Common myeloid progenitor, CD34-positive (primary cell): ENCODE data around the gene XYLT1.

Experiments
- CTCF ChIA-PET: fragments of 350-600 bp; sonication (Branson Sonifier 250); formaldehyde crosslinking; loops from one replicate; lab custom pipeline; 2021; ENCODE audit warnings: antibody characterized with exemption; lab: Charles Lee
- POLR2A ChIA-PET: fragments of 350-600 bp; sonication (Branson Sonifier 250); formaldehyde crosslinking; loops from one replicate; lab custom pipeline; 2021; ENCODE audit warnings: antibody characterized with exemption; lab: Charles Lee
- DNase-seq, 3 donors: peaks; one replicate each; pipeline versions ENCODE4 v3.0.0 to v3.0.0-alpha.2; 2013
- H3K27ac ChIP-seq, 2 experiments: 1 replicate in 1 of 2; 2 replicates in 1 of 2; pipeline ENCODE4 v1.7.0; 2013; ENCODE audit warnings: inconsistent platforms in 2 of 2, low read length in 2 of 2, mild to moderate bottlenecking in 2 of 2, low read depth in 1 of 2, moderate library complexity in 1 of 2; ENCODE audit not compliant: severe bottlenecking in 2 of 2, insufficient read depth in 1 of 2, poor library complexity in 1 of 2
- H3K27me3 ChIP-seq, 5 experiments: replicated peaks in 2 of 5; 1 replicate in 3 of 5; 2 replicates in 2 of 5; pipeline versions ENCODE4 v1.6.1 to v1.7.0; 2013; ENCODE audit warnings: low read length in 4 of 5, mild to moderate bottlenecking in 2 of 5, moderate library complexity in 2 of 5, inconsistent platforms in 1 of 5; ENCODE audit not compliant: insufficient read depth in 5 of 5, control insufficient read depth in 4 of 5
- H3K36me3 ChIP-seq, 4 experiments: 1 replicate in 2 of 4; 2 replicates in 2 of 4; pipeline versions ENCODE4 v1.6.1 to v1.7.0; 2013; ENCODE audit warnings: low read length in 3 of 4, control low read depth in 1 of 4, mild to moderate bottlenecking in 1 of 4; ENCODE audit not compliant: control insufficient read depth in 4 of 4, insufficient read depth in 4 of 4
- H3K4me1 ChIP-seq, 4 experiments: 1 replicate in 3 of 4; 2 replicates in 1 of 4; pipeline versions ENCODE4 v1.6.1 to v1.7.1; 2013; ENCODE audit warnings: low read length in 3 of 4, mild to moderate bottlenecking in 3 of 4, control low read depth in 1 of 4, inconsistent platforms in 1 of 4, moderate library complexity in 1 of 4; ENCODE audit not compliant: control insufficient read depth in 4 of 4, insufficient read depth in 4 of 4; ENCODE audit errors: control extremely low read depth in 1 of 4
- H3K4me3 ChIP-seq, 7 experiments: 1 replicate in 4 of 7; 2 replicates in 3 of 7; pipeline versions ENCODE4 v1.5.1 to v1.7.0; 2013; ENCODE audit warnings: mild to moderate bottlenecking in 7 of 7, low read length in 6 of 7, moderate library complexity in 6 of 7, inconsistent platforms in 2 of 7, low read depth in 2 of 7, control low read depth in 1 of 7; ENCODE audit not compliant: insufficient read depth in 4 of 7, control insufficient read depth in 1 of 7; ENCODE audit errors: extremely low read depth in 1 of 7
- H3K9me3 ChIP-seq, 5 experiments: 1 replicate in 4 of 5; 2 replicates in 1 of 5; pipeline versions ENCODE4 v1.6.1 to v1.7.1; 2013; ENCODE audit warnings: low read length in 4 of 5, mild to moderate bottlenecking in 2 of 5, inconsistent platforms in 1 of 5, low read depth in 1 of 5, moderate library complexity in 1 of 5; ENCODE audit not compliant: control insufficient read depth in 4 of 5, insufficient read depth in 2 of 5; ENCODE audit errors: control extremely low read depth in 1 of 5
- WGBS: methylation state at CpG from one replicate; pipeline ENCODE4 v1.1.5; 2013; ENCODE audit not compliant: insufficient coverage; 5-methylcytosine and 5-hydroxymethylcytosine counted together

Gene XYLT1

DNA sequence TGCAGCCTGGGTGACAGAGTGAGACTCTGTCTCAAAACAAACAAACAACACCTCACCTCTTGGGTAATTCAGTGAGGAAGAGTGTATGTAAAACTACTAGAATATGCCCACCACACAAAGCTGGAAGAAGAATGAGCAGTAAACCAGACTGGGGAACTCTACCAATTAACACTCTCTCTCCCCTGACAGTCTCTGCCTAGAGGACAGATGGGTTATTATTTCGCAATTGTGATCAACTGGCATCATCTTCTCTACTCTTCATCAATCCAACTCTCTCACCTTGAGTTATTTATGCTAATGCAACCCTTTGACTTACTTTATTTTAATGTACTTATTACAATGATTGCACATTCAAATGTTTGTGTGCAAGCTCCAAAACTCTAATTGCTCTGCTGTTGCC lies 205.6 kb downstream of the XYLT1 start:
- Histone ChIP-seq H3K9me3 (no peaks in the 10 kb centered on the region), H3K36me3 (no peaks in the 10 kb centered on the region), H3K27me3 (no peaks in the 10 kb centered on the region), H3K27ac (no peak overlapping the region), H3K4me3 (no peak overlapping the region), H3K4me1 (peaks cover 0 to 13% (median 2%) of the 10 kb centered on the region in 4 experiments)
- no peak for DNase-seq
- POLR2A ChIA-PET: no interaction called here
- CTCF ChIA-PET: no interaction called here
- WGBS: 83% methylated on average over 1 of the region's 1 CpG

DNA sequence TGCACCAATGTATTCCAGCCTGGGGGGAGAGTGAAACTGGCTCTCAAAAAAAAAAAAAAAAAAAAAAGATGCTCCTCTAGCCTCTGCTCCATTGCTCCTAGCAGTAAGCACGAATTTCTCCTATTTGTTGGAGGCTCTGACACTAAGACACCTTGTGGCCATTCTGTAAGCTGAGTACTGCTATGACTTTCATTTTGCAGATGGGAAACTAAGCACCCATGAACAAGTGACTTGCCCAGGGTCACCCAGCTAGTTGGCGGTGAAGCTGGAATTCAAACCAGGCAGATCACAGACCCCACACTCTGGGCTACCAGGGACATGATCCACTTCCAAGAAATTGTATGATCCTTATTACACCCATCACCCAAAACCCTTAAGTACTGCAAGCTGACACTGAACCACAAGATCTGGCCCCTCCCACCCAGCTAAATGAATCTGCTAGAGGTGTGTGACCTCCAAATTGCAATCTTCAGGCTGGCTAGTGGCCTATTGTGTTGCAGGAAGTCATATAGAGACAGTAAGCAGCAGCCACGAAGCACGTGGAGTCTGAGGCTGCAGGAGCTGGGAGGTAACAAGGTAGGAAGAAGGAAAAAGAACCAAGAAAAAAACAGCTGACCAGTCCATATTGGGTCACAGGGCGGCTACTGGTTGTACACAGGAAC lies 209.4 kb downstream of the XYLT1 start:
- ChIA-PET POLR2A (interaction anchor here (0.6 kb wide), 1 partner anchor 206 kb away, joined by 4 read pairs; no protein-coding TSS in a partner anchor), CTCF (interaction anchor here (0.8 to 0.9 kb wide), 3 partner anchors 12 to 318 kb away, joined by 3 to 4 read pairs (median 3); no protein-coding TSS in a partner anchor)
- no peaks in the 10 kb centered on the region for H3K9me3 ChIP-seq
- WGBS: 88% methylated on average over 4 of the region's 5 CpGs
- H3K4me3 ChIP-seq: no peak overlapping the region
- H3K27ac ChIP-seq: no peak overlapping the region
- H3K4me1 ChIP-seq: peaks cover 0 to 7% (median 0%) of the 10 kb centered on the region in 4 experiments
- DNase-seq: peak in 1 of 3 donors; percentile 21
- H3K36me3 ChIP-seq: peaks cover 0 to 16% (median 9%) of the 10 kb centered on the region in 4 experiments
- H3K27me3 ChIP-seq: no peaks in the 10 kb centered on the region

DNA sequence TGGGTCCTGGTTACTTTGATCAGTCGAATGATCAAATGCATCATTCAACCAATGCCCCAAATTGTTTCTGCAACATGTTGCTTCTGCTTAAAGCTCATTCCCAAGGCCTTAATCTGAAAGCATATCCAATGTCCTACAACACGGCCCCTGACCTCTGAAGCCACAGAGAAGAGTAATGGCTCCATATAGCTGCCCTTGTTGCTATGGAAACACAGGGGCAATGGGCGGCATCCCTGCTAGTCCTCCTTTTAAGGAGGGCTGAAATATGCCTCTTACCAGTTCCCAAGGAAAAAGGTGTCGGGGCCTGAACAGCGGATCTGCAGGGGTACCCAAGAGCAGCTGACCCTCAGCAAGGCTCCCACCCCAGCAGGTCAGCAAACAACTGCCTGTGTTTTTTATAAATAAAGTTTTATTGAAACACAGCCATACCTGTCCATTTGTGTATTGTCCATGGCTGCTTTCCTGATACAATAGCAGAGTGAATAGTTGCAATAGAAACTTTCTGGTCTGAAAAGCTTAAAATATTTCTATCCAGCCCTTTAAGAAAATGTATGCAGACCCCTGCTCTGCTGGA lies 210.4 kb downstream of the XYLT1 start:
- H3K4me3 ChIP-seq: no peak overlapping the region
- H3K36me3 ChIP-seq: peaks cover 0 to 17% (median 10%) of the 10 kb centered on the region in 4 experiments
- ChIA-PET CTCF (interaction anchor here (0.8 to 1.3 kb wide), 3 partner anchors 11 to 64 kb away, joined by 3 to 4 read pairs (median 3); no protein-coding TSS in a partner anchor), POLR2A (no interaction called here)
- DNase-seq: no peak
- H3K27me3 ChIP-seq: no peaks in the 10 kb centered on the region
- H3K27ac ChIP-seq: no peak overlapping the region
- WGBS: 100% methylated on average over 3 of the region's 5 CpGs
- H3K4me1 ChIP-seq: peaks cover 0 to 7% (median 0%) of the 10 kb centered on the region in 4 experiments
- no peaks in the 10 kb centered on the region for H3K9me3 ChIP-seq

DNA sequence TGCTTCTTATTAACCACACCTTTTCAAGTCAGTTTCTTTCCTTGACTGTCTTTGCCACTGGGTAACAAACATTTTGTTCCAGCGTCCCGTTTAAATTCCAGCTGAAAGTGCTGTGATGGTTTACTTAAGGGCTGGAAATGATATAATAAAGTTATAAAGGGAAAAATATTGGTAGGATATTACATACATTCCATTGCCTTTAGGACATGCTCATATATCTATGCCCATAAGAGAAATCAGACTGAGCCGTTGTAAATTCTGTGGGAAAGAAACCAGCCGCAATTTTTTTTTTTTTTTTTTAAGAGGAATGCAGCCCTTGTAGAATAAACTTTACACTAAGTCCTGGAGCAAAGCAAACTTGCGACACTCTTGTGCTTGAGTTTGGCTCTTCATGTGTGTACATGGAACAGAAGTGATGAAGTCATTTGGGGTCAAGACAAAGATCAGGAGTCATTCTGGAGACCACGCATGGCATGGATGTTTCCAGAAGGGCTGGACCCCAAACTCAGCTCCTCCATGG lies 210.9 kb downstream of the XYLT1 start:
- no peak overlapping the region for H3K4me3 ChIP-seq
- ChIA-PET POLR2A (no interaction called here), CTCF (interaction anchor here (1.3 kb wide), 1 partner anchor 19 kb away, joined by 3 read pairs; no protein-coding TSS in a partner anchor)
- 100% methylated on average over 3 of the region's 6 CpGs for WGBS
- H3K36me3 ChIP-seq: peaks cover 0 to 20% (median 11%) of the 10 kb centered on the region in 4 experiments
- DNase-seq: no peak
- peaks cover 0 to 7% (median 0%) of the 10 kb centered on the region in 4 experiments for H3K4me1 ChIP-seq
- H3K9me3 ChIP-seq: no peaks in the 10 kb centered on the region
- no peak overlapping the region for H3K27ac ChIP-seq
- H3K27me3 ChIP-seq: no peaks in the 10 kb centered on the region

DNA sequence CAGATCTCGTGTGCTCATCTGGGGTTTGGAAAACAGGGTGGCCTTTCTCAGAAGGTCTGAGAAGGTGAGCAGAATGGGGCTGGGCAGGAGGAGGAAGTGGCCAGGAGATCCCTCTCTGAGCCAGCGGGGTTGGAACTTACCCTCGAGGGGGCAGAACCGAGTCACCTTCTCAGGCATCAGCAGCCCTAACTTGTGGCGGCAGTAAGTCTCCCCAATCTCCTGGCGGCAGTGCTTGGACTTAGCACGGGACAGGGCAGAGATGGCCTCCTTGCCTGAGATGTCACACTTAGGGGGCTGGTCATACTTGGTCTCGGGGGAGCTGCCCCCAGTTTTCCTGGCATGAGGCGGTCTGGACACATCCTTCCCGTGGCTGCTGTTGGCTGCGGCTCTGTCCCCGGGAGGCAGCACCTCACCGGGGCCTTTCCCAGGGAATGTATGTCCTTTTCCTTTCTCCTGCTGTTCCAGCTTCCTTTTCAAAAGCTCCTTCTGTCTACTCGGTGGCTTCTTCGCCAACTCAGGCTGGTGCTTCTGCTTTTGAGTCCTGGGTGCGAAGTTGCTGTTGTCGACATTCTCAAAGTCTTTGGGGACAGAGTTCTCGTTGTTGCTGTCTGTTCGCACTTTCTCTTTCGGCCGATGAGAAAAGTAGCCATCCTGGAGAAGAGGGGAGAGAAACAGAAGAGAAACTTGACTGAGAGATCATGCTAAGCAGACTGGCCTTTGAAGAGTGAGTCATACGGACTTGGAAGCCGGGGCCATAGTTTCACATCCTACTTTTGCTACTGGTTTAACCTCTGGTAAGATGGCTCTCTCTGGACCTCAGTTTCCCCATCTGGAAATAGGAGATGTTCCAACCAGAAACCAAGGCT lies 211.7 kb downstream of the XYLT1 start:
- Histone ChIP-seq H3K4me1 (peaks cover 0 to 7% (median 0%) of the 10 kb centered on the region in 4 experiments), H3K27me3 (no peaks in the 10 kb centered on the region), H3K27ac (no peak overlapping the region), H3K36me3 (peaks cover 0 to 20% (median 11%) of the 10 kb centered on the region in 4 experiments), H3K9me3 (no peaks in the 10 kb centered on the region), H3K4me3 (no peak overlapping the region)
- ChIA-PET CTCF (interaction anchor here (1.3 kb wide), 1 partner anchor 20 kb away, joined by 3 read pairs; no protein-coding TSS in a partner anchor), POLR2A (no interaction called here)
- DNase-seq: no peak
- 96% methylated on average over 22 of the region's 23 CpGs for WGBS

DNA sequence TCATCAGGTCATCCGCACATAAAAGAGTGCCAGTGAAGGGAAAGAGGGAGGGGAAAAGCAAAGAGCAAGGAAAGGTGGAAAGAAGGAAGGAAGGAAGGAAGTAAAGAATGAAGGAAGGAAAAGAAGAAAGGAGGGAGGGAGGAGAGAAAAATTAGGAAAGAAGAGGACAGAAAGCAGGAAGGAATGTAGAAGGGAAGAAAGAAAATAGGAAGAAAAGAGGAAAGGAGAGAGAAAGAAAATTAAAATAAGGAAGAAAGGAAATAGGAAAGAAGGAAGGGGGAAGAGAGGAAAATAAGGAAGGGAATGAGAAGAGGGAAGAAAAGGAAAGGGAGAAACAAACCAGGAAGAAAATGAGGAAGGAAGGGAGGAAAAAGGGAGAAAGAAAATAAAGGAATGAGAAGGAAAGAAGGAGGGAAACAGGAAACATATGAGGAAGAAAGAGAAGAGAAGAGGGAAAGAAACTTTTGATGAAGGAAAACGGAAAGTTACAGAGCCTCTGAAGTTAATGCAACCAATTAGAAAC lies 212.6 kb downstream of the XYLT1 start:
- no peak for DNase-seq
- peaks cover 0 to 7% (median 0%) of the 10 kb centered on the region in 4 experiments for H3K4me1 ChIP-seq
- no peak overlapping the region for H3K27ac ChIP-seq
- ChIA-PET CTCF (no interaction called here), POLR2A (no interaction called here)
- H3K9me3 ChIP-seq: no peaks in the 10 kb centered on the region
- H3K36me3 ChIP-seq: peaks cover 0 to 20% (median 12%) of the 10 kb centered on the region in 4 experiments
- H3K27me3 ChIP-seq: no peaks in the 10 kb centered on the region
- 92% methylated on average over 1 of the region's 2 CpGs for WGBS
- H3K4me3 ChIP-seq: no peak overlapping the region
